Transverse colon (tissue), 4 donors: ENCODE measurements around the gene MYOC.

ENCODE experiments used
- CTCF ChIP-seq, 5 experiments: fragments of 200-600 bp in 3 of 5; fragments of 450-650 bp in 2 of 5; sonication (generic) in 3 of 5; IDR thresholded peaks; 1 replicate in 2 of 5; 2 replicates in 3 of 5; pipeline ENCODE4 v1.5.1; 2016 to 2017; ENCODE audit warnings: antibody characterized with exemption in 5 of 5, inconsistent platforms in 3 of 5, mild to moderate bottlenecking in 2 of 5, moderate library complexity in 1 of 5
- POLR2A ChIP-seq: fragments of 450-650 bp; IDR thresholded peaks from one replicate; pipeline ENCODE4 v1.6.1; 2016; ENCODE audit warnings: antibody characterized with exemption, mild to moderate bottlenecking, moderate library complexity
- POLR2AphosphoS5 ChIP-seq, 3 donors: sonication (generic); formaldehyde crosslinking; IDR thresholded peaks; one replicate each; pipeline ENCODE4 v1.6.1; 2016; ENCODE audit warnings: antibody characterized with exemption in 3 of 3

- no peak for TF ChIP-seq POLR2A
- no peak for TF ChIP-seq CTCF (IDR thresholded peaks at IDR 0.05)
- no peak for TF ChIP-seq POLR2AphosphoS5 (IDR thresholded peaks at IDR 0.05)
These were observed 55.8 kb downstream of the MYOC start for GRCh38 chr1:171596705-171597104.
